ENCODE data around the gene TSHZ2.
"Not testable (repeated sequence)": the region's sequence is repeated elsewhere in the genome, so short reads cannot be mapped to it uniquely, and the experiment has no call there.

The TSHZ2 gene

DNA sequence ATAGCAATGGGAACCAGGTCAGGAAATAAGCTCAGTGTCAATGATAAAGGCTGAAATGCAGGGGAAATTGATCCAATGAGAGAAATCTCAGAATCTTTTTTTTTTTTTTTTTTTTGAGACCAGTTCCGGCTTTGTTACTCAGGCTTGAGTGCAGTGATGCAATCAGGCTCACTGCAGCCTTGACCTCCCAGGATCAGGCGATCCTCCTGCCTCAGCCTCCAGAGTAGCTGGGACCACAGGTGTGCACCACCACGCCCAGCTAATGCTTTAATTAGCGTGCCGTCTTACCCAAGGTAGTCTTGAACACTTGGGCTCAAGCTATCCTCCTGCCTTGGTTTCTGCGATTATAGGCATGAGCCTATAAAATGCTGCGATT is 325.0 kb downstream of the TSHZ2 start:
- DNase-seq = no peak

DNA sequence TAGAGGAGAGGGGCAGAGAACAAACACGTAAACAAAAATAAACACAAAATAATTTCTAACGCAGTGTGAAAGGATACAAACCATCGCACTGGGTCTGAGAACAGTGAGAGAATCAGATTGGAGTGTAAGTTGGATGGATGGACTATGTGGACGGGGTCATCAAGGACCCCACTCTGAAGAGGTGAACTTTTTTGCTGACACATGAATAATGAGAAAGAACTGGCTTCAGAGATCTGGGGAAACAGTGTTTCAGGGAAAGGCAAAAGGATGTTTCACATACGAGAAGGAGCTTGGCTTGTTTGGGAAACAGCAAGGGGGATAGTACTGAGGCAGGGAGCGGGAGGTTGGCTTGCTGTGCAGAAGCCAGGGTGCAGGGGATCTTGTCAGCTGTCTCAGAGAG is 326.1 kb downstream of the TSHZ2 start:
- no peak for DNase-seq

DNA sequence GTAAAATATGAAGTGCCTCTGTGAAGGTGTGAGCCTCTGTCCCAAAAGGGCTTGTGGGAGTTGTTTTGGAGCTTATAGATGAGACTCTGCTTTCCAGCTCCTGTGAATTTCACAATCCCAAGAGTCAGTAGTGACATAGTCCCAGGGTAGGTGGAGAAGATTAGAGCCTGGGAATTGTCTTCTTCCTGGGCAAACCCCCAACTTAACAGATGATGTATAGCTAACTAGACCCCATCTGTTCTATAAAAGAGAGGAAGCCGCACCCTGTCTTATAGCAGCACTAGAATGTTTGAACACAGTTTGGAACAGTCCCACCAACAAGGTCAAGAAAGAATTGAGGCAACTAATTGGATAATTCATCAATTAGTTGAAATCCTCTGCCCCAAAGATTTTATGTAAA is 326.8 kb downstream of the TSHZ2 start:
- DNase-seq = no peak

DNA sequence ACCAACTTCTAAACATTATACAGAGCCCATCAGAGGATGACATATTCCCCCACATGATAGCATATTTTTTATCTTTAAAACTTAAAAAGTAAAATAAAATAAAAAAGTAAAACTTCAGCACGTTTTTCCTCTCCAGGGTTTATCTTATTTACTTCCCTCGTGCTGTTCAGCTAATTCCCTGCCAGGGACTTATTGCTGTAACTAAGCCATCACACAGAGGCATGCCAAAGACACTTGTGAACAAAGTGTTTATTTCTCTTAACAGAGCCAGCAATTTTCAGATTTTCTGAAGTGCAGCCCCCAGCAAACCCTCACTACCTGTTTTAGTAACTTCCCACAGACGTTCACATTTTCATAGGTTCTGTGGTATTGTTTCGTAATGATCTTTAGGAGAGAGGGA is 327.7 kb downstream of the TSHZ2 start:
- no peak for DNase-seq

DNA sequence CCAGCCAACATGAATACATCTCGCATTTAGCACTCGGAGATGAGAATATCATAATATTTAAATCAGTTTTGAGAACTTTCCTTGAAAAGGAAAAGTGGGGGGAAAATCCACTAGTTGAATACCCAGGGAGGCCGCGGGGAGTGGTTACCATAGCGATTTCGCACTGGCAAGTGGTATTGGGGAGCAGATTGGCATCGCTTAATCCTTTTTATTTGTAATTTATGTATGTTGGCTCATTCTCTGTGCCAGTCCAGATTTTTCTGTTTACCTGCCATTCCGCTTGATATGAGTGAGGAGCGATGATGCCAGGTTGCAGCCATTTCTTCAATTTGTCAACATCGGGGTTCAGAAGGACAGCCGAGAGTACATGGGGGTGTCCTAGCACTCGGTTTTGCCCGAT is 329.7 kb downstream of the TSHZ2 start:
- no peak for DNase-seq

DNA sequence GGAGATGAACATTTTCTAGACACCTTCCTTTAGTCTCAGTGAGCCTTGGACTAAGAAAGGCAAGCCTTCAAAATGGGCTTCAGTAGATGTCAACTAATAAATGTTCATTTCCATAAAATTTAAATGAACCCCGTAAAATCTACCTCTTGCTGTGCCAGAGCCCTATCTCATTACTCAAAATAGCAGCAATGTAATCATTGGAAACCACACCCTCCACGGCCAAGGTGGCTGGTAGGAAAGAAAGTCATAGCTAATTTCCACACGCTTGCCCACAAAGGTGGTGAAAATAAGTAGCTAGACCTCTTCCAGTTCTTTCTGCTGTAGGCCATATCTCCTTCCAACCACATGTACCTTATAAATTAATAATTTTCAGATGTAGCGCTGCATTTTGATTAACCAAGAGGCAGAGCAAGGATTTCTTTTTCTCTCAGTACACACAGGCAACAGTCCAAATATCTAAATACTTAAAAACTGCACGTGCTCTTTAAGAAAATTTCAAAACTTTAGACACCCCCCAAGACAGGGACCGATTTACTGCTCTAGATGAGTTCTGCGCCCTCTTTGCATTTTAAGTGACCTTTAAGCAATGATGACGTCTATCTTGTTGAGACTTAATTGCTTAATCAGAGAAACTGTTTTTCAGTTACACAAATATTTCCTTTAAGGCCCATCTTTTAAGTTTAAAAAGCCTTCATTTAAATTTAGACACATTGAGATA is 330.7 kb downstream of the TSHZ2 start:
- no peak for DNase-seq

DNA sequence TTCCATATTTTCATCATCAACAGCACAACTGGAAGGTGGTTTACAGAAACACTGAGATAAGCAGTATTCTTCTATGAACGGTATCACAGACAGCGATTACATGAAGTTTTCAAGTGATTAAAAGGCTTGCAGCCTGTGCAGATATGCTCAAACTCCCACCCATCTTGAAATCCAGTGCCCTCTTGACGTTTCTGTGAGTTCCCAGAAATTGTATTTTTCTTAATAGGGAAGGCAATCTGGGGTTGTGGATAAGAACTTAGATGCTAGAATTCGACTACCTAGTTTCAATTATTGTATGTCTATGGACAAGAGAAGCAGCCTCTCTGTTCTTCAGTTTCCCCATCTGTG is 331.2 kb downstream of the TSHZ2 start:
- DNase-seq = no peak

DNA sequence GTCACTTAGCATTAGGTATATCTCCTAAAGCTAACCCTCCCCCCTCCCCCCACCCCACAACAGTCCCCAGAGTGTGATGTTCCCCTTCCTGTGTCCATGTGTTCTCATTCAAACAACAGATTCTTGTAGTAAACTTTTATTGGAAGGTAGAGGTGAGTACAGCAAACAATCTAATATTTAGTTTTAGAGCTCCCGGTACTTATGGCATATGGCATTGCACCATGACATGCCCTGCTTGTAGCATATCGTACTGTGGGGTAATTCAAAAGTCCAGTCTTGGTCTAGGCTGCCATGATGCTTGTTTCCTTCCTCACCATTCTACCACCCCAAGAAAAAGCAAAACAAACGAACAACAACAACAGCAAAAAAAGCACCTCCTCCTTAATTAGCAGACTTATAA is 332.0 kb downstream of the TSHZ2 start:
- DNase-seq = no peak

DNA sequence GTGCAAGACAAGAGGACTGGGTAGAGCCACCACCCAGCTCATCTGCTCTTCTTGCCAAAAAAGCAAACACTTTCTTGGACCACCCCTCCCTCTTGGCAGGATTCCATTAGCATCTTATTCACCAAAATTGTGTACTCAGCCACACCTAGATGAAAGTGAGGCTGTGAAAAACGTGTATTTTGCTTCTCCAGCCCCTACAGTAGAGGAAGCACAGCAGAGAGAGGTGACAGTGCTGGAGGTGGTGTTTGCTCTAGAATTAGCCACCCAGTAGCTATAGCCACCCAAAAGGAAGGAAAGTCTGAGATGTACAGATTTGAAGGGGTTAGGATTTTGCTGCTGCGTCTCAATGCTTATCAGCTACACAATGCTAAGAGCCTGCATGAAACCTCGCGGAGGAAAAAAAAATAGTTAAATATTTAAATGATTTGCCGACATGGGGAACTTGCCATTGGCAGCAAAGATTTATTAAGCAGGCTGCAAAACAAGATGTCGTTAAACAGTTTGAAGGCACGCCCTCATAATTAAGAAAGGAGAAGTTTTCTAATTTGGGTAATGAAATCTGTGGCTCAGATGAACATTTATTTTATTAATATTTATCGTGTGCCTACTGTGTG is 334.1 kb downstream of the TSHZ2 start:
- no peak for DNase-seq

DNA sequence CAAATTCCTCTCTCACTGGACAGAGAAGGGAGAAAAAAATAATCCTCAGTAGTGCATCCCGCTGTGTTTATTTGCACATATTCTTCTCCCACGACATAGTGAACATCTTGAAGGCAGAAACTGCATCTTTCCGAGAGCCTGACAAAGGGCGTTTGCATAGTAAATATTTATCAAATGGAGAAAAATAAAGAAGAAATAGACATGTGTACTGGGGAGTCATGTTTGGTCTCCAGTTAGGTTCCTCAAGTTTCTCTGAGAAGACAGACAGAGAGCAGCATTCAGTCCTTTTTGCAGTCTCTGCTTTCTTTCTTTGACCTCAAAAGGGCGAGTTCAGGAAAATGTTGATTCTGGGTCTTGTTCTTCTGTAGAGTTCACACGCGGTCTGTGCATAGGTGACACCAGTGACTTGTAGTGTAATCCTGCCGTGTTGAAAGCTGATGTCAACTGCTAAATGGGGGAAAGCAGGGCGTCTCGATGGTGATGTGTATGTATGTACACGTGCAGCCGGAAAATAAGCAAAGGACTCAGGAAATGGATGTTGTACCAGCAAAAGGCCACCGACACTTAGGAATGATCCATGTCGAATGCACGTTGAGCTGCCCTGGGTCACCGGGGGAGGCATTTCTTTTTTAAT is 335.9 kb downstream of the TSHZ2 start:
- DNase-seq = no peak

DNA sequence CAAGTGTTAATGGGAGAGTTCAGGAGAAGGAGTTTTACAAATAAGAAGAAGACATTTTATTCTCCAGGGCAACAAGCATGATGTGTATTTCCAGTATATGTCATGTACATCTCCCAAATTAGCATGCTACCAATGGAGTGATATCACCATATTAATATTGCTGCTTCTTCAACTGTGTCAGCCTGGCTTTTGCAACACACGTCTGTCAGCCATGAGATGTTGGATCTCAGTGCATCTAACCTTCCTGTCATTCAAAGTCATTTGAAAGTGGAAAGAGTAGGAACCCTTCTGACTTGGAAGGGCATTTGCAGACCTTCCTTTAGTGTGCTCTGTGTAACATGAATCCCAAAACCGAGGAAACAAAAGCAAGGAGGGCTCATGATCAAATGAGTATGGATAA is 337.4 kb downstream of the TSHZ2 start:
- DNase-seq = no peak

DNA sequence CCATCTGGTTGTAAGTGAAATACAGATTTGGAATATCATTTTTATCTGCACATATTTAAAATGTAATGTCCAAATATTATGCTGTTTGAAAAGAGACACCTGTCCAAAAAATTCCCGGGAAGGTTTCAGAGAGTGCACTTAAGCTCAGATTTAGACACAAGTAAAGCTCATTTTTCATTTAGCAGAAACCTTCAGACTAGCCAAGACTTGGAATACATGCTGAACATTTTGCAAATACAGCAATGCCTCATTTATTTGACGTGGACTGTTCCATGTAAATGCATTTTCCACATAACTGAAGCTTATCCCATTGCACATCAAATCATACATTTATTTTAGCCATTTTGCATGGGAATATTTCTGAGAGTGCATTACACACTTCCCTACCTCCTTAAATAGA is 340.8 kb downstream of the TSHZ2 start:
- no peak for DNase-seq

DNA sequence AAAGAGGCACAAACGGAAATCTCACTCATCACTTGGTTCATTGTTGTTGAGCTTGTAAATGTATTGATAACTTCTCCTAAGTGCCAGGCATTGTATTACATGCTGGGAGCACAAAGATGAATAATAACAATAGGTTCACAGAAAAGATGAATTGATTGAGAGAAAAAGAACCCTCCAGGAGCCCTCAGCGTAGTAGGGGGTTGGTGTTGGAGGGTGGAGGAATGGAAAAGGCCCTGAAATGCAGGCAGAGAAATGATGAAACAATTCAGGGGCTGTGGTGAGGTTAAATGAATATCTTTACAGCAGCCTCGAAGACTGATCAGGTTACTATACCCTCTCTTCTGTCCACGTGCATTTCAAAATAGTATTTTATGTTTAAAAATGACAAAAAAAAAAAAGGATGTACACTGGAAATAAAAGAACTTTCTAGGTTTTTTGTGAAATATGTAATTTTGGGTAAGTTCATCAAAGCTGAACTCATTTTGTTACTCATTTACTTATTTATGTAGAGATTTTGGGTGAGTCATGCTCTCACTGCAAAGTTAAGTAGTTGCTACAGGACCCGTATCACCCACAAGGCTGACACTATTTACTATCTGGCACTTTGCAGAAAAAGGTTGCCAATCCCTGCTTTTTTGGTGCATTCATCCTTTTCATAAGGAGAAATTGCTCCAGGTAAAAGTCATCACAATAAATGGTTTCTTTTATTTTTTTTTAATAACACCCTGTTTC is 344.2 kb downstream of the TSHZ2 start:
- no peak for DNase-seq

DNA sequence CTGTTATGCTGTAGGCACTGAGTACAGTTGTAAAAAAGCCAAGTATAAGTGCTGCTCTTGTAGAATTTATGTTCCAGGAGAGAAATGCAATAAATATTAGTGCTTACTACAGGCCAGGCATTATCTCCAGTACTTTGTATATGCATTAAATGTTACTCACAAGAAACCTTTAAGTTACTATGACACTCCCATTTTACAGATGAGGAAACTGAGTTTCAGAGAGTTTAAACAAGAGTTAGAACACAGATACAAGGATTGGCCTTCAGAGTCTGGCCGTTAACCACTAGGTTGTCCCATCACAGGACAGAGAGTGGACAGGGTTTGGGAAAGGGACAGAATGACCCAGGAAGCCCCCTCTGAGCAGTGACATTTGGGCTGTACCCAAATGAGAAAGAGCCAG is 347.0 kb downstream of the TSHZ2 start:
- no peak for DNase-seq

DNA sequence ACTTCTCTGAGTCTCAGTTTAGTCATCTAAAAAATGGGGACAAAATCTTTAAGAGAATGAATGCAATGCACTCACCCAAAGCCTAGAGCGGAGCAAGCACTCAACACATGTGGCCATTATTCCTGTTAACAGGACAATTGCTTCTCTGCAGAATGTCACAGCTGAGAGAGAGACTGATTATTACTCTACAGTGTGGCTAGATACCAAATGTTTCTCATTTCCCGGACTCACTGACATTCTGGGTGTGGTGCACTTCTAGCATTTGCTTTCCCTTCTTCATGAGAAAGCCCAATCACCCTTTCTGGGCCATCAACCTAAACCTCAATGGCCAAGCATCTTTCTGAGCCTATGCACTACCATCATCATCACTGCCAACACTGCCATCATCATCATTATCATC is 347.6 kb downstream of the TSHZ2 start:
- no peak for DNase-seq

DNA sequence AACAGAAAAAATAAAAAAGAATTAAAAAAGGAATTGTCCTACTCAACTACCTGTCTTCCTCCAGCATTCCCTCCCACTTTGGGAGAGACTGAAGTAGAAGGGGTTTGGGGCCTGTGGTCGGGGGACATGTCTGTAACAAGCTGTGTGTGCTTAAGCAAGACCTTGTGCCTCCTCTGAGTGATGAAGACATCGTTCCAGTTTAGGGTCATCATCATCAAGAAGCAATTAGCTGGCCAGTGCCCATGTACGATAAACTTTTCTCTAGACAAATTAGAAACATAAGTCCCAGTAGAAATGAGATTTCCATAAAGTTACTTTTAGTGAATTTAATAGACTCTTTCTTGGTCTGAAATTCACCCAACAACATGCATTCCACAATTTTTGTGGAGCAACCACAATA is 348.5 kb downstream of the TSHZ2 start:
- DNase-seq = no peak

DNA sequence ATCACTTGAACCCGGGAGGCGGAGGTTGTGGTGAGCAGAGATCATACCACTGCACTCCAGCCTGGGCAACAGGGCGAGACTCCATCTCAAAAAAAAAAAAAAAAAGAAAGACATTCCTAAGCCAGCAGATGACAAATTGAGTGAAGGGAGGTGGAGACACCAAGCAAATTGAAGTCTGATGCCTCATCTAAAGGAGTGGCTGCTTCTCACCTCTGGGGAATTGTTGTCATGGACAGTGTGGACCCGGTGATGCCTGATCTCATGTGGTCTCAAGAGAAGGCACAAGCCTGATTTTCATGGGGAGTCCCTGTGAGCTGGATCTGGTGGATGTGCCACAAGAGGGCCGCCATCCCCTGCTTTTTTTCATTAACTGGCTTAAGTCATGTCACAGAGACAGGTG is 349.4 kb downstream of the TSHZ2 start:
- no peak for DNase-seq

DNA sequence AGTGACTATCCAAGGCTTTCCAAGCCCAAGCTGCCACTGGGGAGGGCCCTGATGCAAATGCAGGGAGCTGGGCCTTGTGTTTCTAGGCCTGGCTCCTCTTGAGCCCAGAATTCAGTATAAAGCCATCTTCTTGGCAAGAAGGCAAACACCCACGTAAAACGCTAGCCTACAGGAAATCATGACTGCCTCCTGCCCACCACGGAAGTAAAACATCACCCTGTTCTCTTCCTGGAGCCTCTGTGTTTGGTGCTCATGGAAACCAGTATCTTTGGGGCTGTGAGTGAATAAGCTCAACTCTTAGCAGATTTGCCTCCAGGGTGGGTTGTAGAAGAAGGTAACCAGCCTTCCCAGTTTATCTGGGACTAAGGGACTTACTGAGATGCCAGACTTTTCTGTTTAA is 350.5 kb downstream of the TSHZ2 start:
- DNase-seq = no peak

DNA sequence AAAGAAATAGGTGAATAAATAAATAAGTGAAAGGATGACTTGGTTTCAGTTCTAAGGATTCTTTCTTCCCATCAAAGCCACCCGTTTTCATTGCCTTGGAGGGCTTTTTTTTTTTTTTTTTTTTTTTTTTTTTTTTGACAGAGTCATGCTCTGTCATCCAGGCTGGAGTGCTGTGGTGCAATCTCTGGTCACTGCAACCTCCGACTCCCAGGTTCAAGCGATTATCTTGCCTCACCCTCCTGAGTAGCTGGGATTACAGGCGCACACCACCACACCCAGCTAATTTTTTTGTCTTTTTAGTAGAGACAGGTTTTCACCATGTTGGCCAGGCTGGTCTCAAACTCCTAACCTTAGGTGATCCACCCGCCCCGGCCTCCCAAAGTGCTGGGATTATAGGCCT is 351.3 kb downstream of the TSHZ2 start:
- not testable (repeated sequence) for DNase-seq

DNA sequence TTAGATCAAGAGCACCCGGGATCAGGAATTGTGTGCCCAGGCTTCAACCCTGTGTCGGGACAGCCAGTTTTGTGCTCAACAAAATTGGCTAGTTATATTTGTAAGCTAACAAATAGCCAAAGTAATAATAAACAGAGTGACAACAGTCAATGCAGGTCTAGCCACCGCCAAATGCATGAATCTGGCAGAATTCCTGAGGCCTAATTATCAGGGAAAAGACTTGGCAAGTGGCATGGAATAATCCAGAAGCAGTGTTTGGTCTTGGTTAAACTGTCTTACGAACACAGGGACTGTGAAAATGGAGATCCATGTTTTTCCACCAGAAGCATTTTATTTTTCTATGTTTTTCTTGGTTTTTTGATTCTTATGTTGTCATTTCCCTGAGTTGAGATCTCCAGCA is 352.7 kb downstream of the TSHZ2 start:
- DNase-seq = no peak

DNA sequence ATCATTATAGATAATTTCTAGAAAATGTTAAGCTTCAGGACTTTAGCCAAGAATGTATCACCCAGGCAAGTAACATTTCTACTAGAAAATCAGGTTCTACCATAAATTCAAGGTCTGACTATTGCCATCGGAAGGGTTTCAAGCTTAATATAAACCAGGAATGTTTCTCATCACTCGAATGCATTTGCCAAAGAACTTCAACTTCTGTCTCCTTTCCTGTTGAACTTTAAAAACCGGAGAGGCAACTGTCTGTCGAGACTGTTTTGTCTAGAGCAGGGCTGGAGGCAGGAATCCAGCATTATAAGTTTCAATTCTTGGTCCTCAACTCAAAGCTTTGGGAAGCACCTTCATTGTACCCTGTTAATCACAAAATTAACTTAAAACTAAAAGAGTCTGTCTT is 356.8 kb downstream of the TSHZ2 start:
- DNase-seq = no peak

DNA sequence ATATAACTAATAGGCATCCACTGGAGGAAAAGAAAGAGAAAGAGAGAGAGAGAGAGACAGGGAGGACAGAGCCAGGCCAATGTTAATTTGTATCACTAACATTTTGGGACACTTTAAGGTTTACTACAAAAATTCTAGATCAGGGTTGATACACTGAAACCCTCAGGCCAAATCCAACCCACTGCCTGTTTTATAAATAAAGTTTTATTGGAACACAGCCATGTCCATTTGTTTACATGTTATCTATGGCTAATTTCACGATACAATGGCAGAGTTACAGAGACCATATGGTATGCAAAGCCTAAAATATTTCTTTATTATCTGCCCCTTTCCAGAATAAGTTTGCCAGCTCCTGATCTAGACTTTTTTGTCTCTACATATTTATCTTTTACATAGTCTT is 357.6 kb downstream of the TSHZ2 start:
- no peak for DNase-seq

DNA sequence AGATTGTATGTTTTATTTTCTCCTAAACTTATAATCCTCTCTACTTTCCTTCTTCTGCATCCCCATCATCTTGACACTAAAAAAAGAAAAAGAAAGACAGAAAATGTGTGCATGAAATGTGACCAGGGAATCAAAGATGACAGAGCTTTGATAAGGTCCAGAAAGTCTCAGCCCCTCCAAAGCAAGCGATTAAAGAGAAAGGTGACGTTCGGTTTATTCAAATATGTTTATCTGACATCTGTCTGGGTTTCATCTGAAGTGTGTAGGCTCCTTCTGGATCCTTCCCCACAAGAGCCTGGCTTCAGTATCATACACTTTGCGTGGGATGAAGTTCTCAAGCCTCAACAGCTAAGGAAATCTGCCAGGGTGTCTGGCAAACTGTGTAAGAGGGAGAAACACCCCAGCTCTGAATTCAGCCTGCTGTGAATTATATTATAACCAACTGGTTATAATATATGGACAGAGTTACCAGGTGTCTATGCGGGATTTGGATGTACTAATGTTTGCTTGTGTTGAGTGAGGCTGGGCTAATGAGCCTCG is 358.5 kb downstream of the TSHZ2 start:
- no peak for DNase-seq

Measured in DMS79 (cell line).